BJ (cell line): Measurements from ENCODE around the gene ZGPAT. TPM values are rescaled to one million over a fixed set of nuclear protein-coding genes. Genes with fewer than 3 reads are reported as not detected.

Experiments
- CTCF ChIA-PET: fragments of 350-600 bp; formaldehyde crosslinking; extraction: SDS; loops from one replicate; lab custom pipeline; 2021; ENCODE audit warnings: antibody characterized with exemption, inconsistent platforms; lab: Yijun Ruan, JAX
- POLR2A ChIA-PET: fragments of 300-600 bp; sonication (Branson Sonifier 250); formaldehyde crosslinking; extraction: SDS; loops from one replicate; lab custom pipeline; 2021; ENCODE audit warnings: antibody characterized with exemption; lab: Charles Lee
- DNase-seq: peaks from one replicate; pipeline ENCODE4 v3.0.0-alpha.2; 2011; ENCODE audit warnings: low read depth
- H3K27me3 ChIP-seq: 2 replicates; pipeline ENCODE4 v1.6.0; 2011; ENCODE audit warnings: low read length; ENCODE audit not compliant: control insufficient read depth, insufficient read depth
- H3K36me3 ChIP-seq: 2 replicates; pipeline ENCODE4 v1.5.1; 2011; ENCODE audit warnings: low read length; ENCODE audit not compliant: control insufficient read depth, insufficient read depth
- H3K4me3 ChIP-seq: 2 replicates; pipeline ENCODE4 v1.5.1; 2011; ENCODE audit warnings: low read depth, mild to moderate bottlenecking, control low read depth, low read length
- polyA plus RNA-seq: library from polyadenylated mRNA; depleted of rRNA; stranded (reverse); fragments of >200 nt; gene quantifications from 2 replicates; pipeline ENCODE4 v1.2.3, GENCODE V29; 2011
- TF ChIP-seq, protein P1 (sequence below): IDR thresholded peaks from 2 replicates; pipeline ENCODE4 v1.5.1; 2011; ENCODE audit warnings: low read depth, mild to moderate bottlenecking, control low read depth, inconsistent platforms, low read length, moderate library complexity; ENCODE audit not compliant: insufficient read depth

Gene ZGPAT
- polyA plus RNA-seq, 1 experiment = 15.9 TPM

DNA sequence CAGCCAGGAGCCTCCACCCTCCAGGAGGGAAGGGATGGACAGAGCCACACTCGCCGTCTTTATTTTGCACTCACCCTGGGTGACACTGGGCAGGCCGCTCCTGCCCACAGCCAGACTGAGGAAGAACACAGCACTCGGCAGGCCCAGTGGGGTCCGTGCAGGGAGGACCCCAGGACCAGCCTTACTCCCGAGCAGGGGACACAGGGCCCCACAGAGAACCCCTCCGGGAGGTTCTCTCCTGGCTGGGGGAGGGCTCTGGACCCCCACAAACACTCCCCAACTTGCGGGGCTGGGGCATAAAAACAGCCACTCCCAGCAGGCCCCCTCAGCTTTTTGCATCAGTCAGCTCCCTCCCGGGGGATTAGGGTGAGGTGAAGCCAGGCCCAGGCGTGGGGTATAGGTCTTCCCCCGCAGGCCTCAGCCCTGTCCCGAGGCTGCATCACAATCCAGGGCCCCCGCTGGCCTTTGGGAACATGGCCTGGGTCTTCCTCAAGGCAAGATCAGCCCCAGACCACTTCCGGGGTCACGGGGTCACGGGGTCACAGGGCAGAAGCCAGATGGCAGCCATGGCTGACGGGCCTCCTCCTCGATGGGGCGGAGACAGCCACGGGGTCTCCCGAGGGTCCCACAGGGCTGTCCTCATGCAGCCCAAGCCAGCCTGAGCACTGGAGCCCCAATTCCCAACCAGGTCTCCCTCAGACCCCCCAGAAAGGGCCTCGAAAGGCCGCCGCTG lies 8.2 kb upstream of the ZGPAT start:
- POLR2A ChIA-PET = interaction anchor here (0.8 kb wide), 1 partner anchor 8 kb away, joined by 6 read pairs; the partner anchor contains the start of genes ARFRP1 and ZGPAT
- H3K27me3 ChIP-seq = no peaks in the 10 kb centered on the region
- peaks cover 24% of the 10 kb centered on the region for H3K36me3 ChIP-seq
- TF ChIP-seq, protein P1, sequence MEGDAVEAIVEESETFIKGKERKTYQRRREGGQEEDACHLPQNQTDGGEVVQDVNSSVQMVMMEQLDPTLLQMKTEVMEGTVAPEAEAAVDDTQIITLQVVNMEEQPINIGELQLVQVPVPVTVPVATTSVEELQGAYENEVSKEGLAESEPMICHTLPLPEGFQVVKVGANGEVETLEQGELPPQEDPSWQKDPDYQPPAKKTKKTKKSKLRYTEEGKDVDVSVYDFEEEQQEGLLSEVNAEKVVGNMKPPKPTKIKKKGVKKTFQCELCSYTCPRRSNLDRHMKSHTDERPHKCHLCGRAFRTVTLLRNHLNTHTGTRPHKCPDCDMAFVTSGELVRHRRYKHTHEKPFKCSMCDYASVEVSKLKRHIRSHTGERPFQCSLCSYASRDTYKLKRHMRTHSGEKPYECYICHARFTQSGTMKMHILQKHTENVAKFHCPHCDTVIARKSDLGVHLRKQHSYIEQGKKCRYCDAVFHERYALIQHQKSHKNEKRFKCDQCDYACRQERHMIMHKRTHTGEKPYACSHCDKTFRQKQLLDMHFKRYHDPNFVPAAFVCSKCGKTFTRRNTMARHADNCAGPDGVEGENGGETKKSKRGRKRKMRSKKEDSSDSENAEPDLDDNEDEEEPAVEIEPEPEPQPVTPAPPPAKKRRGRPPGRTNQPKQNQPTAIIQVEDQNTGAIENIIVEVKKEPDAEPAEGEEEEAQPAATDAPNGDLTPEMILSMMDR = no peak
- no peak for DNase-seq
- CTCF ChIA-PET = interaction anchor here (0.6 to 1.1 kb wide), 2 partner anchors 8 to 162 kb away, joined by 4 read pairs; partner anchors contain the start of genes ARFRP1 and ZGPAT
- H3K4me3 ChIP-seq = no peak overlapping the region

DNA sequence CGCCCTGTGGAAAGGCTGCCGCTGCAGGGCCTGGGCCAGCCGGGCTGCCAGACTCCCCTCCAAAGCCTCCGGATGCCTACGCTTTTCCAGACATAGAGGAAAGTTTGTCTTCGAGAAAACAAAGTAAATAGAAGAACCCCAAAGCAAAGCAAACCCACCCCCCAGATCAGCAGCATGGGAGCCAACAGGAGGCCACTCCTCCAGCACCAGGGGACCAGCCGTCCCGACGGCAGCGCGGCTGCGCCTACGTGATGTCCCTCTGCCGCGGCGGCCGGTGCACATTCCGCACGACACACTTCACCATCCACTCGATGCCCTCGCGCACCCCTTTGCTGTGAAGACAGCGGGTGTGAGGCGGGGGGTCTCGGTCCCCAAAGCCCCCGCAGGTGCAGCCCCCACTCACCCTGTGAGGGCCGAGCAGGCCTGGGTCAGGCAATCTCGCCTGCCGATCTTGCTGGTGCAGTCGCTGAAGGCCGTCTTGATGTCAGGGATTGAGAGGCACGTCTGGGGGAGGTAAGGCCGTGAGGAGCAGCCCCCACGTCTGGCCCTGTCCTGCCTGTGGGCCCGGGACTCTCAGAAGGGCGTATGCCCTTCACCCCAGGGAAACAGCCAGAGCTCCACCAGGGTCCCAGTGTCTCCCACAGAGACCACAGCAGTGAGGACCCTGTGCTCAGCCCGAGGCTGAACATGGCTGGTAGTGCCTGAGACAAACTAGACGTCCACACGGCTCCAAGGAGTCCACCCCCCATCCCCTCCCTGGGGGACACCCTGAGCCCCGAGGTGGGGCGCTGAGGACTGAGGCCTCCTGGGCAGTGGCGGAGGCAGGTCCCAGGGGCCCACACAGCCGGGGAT lies 7.4 kb upstream of the ZGPAT start:
- ChIA-PET POLR2A (no interaction called here), CTCF (no interaction called here)
- TF ChIP-seq, protein P1 = no peak
- no peak for DNase-seq
- H3K36me3 ChIP-seq = peaks cover 30% of the 10 kb centered on the region
- no peaks in the 10 kb centered on the region for H3K27me3 ChIP-seq
- H3K4me3 ChIP-seq = no peak overlapping the region

DNA sequence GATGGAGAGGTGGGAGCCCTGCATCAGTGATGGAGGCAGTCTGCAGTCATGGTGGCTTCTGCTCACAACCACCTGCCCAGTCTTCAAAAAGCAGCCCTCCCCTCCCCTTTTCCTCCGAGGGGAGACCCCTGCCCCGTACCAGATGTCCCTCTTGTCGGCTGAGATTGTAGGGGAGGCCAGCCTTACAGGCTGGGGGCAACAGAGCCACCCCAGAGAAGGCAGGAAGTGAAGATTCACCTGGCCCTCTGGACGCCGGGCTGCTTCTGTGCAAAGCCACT lies 6.8 kb upstream of the ZGPAT start:
- CTCF ChIA-PET = no interaction called here
- no peak for DNase-seq
- Histone ChIP-seq H3K4me3 (no peak overlapping the region), H3K27me3 (no peaks in the 10 kb centered on the region), H3K36me3 (peaks cover 32% of the 10 kb centered on the region)
- TF ChIP-seq, protein P1 = no peak
- POLR2A ChIA-PET = no interaction called here

DNA sequence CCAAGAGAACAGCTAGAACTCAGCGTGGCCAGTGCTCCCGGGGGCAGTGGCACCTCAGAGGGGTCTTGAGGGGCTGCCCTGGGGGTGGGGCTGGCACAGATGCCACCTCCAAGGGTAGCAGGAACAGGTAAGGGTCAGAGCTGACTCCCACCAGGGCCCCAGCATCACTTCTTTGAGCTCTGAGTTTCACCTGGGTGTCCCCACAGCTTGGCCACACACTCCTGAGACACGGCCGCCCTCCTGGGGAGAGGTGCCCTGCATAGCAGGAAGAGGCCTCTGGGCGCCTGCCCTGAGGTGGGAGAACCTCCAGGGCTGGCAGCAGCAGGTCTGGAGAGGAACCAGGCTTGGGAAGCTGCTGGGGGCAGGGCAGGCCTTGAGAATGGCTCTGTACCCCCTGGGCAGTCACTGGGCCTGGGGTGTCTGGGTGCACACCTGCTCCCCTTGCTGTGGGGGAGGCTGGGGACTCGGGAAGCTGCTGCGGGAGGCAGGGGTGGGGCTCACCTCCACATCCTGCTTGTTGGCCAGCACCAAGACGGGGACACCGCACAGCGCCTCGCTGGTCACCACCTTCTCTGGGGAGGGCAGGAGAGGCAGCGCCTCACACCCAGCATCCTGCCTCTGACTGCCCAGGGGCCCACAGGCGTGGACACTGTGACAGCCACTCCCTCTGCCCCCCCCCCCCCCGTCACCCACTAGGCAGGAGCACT lies 6.4 kb upstream of the ZGPAT start:
- Histone ChIP-seq H3K36me3 (peaks cover 31% of the 10 kb centered on the region), H3K4me3 (no peak overlapping the region), H3K27me3 (no peaks in the 10 kb centered on the region)
- POLR2A ChIA-PET = no interaction called here
- no peak for DNase-seq
- TF ChIP-seq, protein P1 = no peak
- CTCF ChIA-PET = no interaction called here
